HG03457 (cell line): ENCODE data around the gene PRKN.

Experiments used
- ATAC-seq: cut with Tn5 transposase; IDR thresholded peaks from one replicate; pipeline ENCODE4 v1.9.1; 2021; ENCODE audit warnings: moderate number of reproducible peaks; ENCODE audit not compliant: unreplicated experiment

Gene PRKN

DNA sequence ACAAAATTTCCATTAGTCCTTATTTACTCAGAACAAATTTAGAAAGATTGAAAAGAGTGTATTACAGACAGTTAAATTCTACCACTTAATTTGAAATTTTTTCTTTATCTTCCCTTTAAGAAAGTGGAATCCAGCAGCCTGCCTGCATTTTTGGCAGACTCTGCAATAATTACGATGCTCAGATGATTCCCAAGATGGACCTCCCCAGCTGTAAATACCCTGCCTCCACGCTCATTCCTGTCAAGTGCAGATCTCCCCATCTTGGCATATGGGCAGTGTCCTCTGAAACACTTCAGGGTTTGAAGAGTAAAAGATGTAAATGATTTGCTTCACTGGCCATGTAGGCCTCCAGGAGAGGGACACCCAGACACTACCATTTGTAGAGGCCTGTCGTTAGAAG lies 471.2 kb downstream of the PRKN start:
- no peak for ATAC-seq

DNA sequence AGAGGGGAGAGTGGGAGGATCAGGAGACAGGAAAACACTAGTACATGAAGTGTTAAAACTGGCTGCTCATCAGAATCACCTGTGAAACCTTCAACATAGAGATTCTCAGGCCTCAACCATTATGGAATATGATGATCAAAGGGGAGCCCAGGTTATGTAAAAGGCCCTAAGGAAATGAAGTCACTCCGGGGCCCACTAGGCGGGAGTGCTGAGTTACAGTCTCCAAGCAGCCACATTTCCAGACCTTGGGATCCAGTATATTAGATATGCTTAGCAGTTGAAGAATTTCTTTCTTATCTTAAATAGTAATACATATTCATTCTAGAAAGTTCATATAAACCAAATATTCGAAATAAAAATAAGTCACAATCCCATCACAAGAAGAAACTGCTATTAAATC lies 476.3 kb downstream of the PRKN start:
- ATAC-seq, result no peak

DNA sequence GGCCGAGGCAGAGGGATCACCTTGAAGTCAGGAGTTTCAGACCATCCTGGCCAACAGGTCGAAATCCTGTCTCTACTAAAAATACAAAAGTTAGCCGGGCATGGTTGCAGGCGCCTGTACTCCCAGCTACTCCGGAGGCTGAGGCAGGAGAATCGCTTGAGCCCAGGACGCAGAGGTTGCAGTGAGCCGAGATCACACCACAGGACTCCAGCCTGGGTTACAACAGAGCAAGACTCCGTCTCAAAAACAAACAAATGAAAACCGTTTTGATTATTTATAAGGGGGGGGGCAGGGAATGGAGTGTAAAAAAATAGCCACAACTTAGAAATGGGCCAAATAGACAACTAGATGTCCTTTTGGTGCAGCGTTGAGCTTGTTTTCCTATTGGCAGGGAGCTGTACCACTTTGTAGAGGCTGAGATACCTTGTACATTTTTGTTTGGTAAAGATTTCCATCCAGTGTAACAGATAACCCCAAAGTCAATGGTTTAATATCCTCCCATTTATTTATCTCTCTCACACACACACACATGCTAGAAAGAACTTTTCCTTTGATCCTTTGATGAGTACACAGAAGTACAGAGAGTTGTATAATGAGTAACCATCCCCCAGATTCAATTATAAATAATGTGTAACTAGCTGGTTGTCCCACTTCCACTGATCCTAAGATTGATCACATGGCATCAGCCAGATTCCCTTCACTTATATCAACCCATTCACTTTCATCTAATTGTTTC lies 477.5 kb downstream of the PRKN start:
- ATAC-seq, result no peak

DNA sequence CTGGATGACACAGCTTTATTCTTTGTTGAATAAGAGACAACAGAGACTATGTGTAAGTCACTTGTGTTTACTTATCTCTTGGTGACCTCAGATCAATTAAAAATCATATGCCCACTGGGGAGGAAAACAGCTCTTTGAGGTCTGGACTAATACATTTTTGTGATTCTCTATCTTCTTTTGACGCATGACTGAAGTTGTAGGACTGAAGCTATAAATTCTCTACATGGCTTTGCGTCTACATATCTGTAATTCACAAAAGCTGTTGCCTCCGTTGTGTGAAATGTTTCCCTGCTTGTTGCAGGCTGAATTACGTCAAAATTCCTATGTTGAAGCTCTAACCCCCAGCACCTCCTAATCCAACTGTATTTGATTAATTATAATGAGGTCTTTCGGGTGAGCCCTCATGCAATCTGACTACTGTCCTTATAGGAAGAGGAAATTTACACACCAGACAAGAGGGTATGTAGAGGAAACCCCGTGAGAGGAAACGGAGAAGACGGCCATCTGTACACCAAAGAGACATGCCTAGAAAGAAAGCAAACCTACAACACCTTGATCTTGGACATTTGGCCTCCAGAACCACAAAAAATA lies 481.6 kb downstream of the PRKN start:
- ATAC-seq, result no peak

DNA sequence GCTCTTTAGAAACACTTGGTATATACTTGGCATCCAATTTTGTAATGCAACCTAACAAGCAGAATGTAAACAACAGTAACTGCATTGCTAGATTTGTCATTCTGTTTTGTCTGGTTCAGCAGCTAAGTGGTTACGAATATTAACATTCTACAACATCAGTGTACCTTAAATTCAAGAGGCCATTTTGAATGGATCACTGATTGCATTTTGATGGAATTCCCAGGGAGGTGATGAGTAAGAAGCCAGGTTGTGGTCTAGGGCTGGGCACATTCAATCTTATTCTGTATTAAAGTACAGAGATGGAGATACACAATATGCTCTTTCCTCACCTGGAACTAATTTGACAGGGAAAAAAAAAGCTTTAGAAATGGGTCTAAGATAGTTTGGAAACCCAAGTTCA lies 483.5 kb downstream of the PRKN start:
- no peak for ATAC-seq

DNA sequence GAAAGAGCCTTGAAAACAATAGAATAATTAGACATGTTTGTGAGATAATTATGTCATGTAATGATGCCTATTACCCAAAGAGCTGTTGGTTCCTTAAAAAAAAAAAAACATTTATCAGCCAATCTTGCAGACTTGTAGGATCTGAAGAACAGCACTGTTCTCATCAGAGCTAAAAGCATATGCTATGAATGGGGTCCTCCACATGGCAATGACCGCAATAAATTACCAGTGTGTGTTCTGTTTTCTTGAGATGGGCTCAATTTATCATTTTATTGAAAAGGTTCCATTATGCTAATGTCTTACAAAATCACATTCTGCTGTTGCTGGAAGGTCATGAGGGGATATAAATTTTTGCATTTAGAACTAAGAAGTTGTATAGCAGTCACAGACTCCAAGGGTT lies 484.7 kb downstream of the PRKN start:
- ATAC-seq, result no peak

DNA sequence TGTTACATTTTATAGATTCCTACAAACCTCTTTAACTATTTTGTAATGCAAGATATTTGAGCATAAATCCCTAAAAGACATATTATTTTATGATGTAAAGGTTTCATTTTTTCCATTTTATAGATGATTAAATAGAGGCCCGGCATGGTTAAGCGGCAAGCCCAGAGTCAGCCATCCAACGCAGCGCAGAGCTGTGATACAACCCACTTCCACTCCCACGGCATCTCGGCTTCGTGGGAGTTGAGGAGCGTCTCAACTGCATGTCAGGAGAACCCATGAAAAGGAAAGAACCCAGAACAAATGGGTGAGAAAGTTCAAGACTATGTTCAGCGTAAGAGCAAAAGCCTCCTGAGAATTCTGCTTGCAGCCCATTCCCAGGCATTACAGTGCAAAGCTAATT lies 488.2 kb downstream of the PRKN start:
- ATAC-seq, result no peak

DNA sequence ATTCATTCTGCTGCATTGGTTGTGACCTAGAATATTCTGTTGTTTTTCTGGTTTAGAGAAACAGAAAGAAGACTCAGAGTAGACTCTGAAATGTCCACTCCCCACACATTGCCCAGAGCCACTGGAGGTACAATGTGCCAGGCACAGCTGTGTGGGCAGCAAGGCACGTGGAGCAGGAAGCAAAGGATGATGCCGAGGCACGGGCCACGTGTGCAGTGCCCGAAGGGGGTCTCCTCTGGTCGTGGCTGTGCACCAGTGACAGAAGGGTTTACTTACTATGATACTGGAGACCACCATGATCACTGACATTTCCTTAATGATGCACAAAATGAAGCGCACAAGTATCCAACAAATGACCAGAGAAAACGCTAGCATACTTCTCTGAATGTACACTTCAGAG lies 488.9 kb downstream of the PRKN start:
- no peak for ATAC-seq

DNA sequence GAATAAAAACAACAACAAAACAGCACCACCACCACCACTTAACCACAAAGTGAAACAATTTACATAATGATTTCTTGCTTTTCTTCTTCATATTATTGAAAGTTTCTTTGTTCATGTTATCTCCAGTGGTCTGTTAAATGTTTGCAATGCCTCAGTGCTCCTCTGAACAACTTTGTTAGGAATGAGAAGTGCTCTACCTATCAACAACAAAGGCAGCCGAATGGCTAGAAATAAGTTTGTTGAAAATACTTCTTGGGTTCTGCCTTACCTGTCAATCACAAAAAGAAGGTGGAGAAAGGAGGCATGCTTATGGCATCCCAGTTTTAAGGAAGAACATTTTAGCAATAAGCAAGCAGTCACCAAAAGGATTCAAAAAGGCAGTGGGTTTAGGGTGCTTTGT lies 490.2 kb downstream of the PRKN start:
- no peak for ATAC-seq

DNA sequence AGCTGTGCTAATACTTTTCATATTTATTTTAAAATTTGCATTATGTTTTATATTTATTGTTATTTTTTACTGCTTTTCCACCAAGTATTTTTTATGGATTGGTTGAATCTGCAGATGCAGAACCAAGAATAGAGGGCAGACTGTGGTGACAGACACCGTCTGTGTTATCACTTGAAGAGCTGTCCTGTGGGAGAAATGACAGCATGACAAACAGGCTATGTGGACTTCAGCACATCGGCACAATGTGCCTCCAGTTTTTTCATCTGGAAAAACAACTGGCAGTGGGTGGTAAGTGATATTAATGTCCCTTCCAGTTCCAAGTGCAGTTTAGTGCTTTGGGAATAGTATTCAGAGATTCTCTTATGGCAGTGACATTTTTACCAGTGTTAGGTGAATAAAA lies 492.9 kb downstream of the PRKN start:
- ATAC-seq, result no peak

DNA sequence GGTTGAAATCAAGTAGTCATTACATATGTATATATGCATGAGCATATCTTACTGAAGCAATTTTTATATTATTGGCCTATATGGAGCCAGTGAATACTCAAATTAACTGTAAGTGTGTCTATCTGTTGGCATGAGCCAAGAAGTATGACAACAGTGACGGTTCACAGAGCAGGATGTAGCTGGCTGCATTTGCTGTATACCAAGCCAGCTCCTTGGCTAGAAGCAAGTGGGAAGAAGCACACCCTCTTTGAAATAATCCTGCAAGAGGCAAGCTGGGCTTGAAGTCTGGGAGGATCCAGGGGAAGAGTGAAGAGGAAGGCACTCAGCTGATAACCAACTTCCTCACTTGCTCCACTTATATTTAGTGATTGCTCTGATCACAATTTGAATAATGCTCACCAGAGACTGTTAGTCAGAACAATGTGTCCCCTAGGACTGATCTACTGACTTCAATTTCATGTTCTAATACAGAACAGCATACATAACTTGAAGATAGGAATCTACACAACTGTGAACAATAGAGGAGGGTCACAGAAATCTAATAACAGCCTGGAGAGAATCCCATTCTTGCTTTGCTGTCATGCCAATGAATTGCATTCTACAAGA lies 497.3 kb downstream of the PRKN start:
- ATAC-seq, result no peak

DNA sequence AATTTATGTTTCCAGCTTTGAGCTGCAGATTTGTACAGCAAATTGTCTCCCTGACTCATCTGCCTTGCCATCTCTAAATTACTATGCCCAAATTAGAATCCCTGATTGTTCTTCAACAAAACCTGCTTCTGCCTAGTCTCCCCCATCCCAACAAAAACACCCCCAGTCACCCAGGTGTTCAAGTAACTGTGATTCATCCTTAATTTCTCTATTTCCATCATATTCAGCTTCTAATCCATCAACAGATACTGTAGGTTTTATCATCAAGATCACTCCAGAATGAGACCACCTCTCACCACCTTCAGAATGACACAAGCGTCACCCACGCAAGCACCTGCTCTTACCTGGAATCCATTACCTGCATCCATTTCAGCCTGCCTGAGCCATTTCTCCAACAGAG lies 498.5 kb downstream of the PRKN start:
- ATAC-seq, result no peak

DNA sequence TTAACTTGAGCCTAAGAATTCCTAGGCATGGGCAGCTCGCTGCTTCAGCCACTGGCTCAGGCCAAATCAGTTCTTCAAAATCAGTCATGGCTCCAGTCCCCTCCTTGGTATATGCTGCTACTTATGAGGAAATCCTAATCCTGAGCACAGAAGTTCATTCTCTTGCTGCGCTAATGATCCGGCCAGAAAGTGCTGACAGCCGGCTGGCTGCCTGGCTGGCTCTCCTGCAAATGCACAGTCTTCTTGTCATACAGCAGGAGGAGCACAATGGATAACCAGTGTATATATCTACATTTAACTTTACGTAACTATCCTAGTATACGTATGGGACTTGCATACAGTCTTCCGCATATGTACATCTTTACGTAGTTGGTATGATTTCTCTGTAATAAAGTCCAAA lies 500.8 kb downstream of the PRKN start:
- ATAC-seq, result no peak

DNA sequence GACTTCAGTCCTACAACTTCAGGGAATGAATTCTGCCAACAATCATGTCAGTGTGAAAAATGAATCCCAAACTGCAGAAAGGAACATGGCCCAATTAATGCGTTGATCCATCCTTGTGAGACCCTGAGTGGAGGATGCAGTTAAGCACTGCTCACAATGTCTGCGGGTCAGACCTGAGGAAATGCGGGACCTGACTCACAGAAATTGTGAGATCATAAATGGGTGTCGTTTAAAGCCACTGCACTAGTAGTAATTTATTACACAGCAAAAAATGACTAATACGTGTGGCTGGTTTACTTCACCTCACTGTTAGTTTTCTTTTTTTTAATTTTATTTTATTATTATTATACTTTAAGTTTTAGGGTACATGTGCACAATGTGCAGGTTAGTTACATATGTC lies 505.0 kb downstream of the PRKN start:
- ATAC-seq, result no peak

DNA sequence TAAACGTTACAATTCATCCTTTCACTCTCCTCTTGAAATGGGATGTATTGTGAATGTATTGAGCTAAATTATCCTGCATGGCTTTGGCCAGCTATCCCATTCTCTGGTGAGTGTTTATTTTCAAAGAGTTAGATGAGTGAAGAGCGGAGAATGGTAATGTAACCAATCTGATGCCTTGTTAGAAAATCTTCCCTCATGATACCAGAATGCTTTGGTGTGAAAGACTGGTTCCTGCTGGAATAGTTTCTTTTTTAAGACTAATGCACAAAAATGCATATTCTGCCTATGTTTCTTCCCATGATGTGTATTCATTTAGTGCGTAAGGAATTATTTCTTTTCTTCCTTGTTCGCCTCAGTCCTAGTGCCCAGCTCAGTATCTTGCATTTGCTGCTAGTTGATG lies 506.7 kb downstream of the PRKN start:
- no peak for ATAC-seq

DNA sequence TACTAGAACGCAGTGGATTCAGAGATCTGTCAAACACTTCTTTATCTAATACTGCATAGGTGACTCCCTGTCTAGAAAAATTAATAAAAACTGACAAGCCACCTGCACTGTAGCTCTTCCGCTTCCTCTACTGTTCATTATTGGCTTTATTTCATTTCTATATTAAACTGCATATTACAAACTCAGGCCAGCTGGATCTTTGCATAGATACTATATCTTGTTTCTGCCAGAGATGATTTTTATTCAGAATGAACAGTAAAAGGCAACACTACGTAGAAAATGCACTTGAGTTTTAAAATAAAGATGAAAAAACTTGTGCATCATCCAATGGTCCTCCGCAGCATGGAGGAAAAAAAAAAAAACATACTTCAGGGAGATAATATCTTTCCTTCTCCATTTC lies 508.3 kb downstream of the PRKN start:
- no peak for ATAC-seq

DNA sequence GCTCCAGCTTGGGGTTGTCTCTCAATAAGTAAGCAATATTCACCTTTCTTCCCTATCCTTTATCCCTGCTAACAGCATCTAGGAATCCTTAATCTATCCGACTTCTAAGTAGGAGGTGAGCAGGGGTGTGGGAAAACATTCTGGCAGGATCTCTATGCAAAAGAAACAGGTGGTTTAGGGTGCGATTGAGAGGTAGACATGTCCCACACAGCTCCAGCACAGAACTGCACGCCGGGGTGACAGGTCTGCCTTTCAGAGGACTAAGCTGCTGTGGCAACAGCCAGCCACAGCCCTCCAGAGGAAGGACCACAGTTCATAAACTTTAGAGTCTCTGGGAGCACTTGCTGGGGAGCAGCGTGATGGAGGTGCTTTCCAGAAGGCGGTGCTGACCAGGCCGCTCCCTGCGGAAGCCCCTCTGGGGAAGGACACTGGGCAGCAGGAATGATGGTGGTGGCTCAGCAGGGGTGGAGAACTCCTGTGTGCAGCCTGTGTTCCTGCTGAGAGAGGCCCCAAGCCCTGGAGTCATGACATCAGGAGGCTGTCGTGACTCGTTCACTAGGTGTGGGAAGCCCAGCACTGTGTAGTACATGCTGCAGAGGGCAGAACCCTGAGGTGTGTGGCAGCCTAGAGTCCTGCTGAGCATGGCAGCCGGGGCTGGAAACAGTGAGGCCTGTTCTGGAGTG lies 509.6 kb downstream of the PRKN start:
- no peak for ATAC-seq

DNA sequence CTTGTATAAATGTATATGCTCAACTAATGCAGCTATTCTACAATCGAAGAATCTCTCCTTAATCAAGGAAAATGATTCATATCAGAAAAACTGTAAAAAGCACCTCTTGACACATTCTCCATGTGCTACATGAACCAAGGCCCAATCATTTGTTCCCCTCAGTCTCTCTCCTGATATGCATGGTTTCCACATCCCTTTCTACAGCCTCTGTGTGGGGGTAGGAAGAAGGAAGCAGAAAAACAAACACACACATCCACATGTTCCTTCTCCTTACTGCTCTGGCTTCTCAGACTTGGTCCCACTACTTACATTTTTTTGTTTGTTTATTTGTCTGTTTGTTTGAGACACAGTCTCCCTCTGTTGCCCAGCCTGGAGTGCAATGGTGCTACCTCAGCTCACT lies 510.5 kb downstream of the PRKN start:
- no peak for ATAC-seq

DNA sequence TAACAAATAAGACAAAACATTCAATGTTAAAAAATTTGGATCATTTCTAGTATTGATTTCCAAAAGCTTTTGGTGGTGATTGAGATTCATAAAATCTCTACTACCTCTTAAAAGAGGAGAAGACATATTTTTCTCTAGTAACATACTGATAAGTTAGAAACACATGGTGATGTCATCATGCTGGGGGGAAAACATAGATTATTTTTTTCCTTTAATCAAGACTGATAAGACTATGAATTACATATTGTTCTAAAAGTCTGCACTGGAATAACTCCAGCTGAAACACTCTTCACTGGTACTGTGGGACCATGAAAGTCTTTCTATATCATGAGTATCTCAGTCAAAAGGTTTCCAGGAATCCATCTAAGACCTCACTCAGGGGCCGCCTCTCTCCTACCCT lies 515.8 kb downstream of the PRKN start:
- no peak for ATAC-seq

DNA sequence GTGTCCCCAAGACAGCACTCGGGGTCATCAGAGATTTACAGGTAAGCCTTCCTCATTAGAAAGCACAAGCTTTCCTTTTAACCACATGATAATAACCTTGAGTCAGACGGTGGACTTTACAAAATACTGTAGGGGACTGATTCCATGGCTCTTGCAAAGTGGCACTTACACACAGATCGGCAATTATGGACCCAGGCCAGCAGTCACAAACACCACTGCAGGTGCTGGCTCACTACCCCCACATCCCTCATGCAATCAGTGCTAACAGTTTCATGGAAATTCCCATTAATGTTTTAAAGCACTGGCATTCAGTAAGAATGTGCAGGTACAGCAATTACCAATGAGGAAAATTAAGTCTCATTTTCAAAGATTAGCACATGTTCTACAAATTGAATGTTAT lies 516.5 kb downstream of the PRKN start:
- ATAC-seq, result no peak

DNA sequence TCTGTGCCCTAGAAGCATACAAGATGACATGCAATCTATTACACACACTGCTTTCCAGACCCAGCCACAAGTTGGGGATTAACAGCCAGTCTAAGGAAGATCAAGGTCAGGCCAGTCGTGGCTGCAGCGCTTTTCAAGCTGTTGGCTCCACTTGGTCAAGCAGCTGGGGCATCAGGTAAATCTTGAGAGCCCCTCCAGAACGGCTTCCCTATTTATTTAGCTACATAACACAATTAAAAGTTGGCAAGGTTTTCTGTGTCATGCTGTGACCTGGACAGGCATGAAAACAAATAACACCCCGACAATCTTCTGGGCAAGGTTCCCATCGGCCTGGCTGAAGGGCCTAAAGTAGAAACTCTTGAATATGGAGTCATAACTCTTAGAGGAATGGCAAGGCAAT lies 524.3 kb downstream of the PRKN start:
- no peak for ATAC-seq
